ENCODE measurements around the gene KDM5B. TPM values are rescaled to one million over a fixed set of nuclear protein-coding genes. Genes with fewer than 3 reads are reported as not detected.

The KDM5B gene
- total RNA-seq, 1 donor from 2014 or later, result 126 TPM

GRCh38 chr1:202843081-202843480, 34.9 kb upstream of the KDM5B start:
- H3K9me3 Mint-ChIP-seq (ENCODE audit: low read depth), result no peaks in the 10 kb centered on the region
- no peaks in the 10 kb centered on the region for H3K4me1 Mint-ChIP-seq (ENCODE audit: low read depth)
- DNase-seq (ENCODE audit: low spot score), result no peak
- no peak overlapping the region for H3K27ac Mint-ChIP-seq (ENCODE audit: unreplicated experiment)
- H3K27me3 Mint-ChIP-seq (ENCODE audit: low read depth), result peaks cover 4% of the 10 kb centered on the region
- no peaks in the 10 kb centered on the region for H3K36me3 Mint-ChIP-seq (ENCODE audit: low read depth)
- no peak for TF ChIP-seq CTCF (IDR thresholded peaks at IDR 0.05)
- H3K4me3 Mint-ChIP-seq (ENCODE audit: unreplicated experiment), result no peak overlapping the region

GRCh38 chr1:202837746-202838262, 29.6 kb upstream of the KDM5B start:
- DNase-seq (ENCODE audit: low spot score), result no peak
- Mint-ChIP-seq H3K27ac (ENCODE audit: unreplicated experiment) (no peak overlapping the region), H3K36me3 (ENCODE audit: low read depth) (no peaks in the 10 kb centered on the region), H3K4me1 (ENCODE audit: low read depth) (no peaks in the 10 kb centered on the region), H3K4me3 (ENCODE audit: unreplicated experiment) (no peak overlapping the region), H3K27me3 (ENCODE audit: low read depth) (peaks cover 10% of the 10 kb centered on the region), H3K9me3 (ENCODE audit: low read depth) (no peaks in the 10 kb centered on the region)
- TF ChIP-seq CTCF (IDR thresholded peaks at IDR 0.05), result no peak

GRCh38 chr1:202836623-202837403, 28.6 kb upstream of the KDM5B start:
- DNase-seq (ENCODE audit: low spot score), result no peak
- H3K4me1 Mint-ChIP-seq (ENCODE audit: low read depth), result no peaks in the 10 kb centered on the region
- no peak for TF ChIP-seq CTCF (IDR thresholded peaks at IDR 0.05)
- H3K4me3 Mint-ChIP-seq (ENCODE audit: unreplicated experiment), result no peak overlapping the region
- no peaks in the 10 kb centered on the region for H3K36me3 Mint-ChIP-seq (ENCODE audit: low read depth)
- H3K9me3 Mint-ChIP-seq (ENCODE audit: low read depth), result no peaks in the 10 kb centered on the region
- no peak overlapping the region for H3K27ac Mint-ChIP-seq (ENCODE audit: unreplicated experiment)
- H3K27me3 Mint-ChIP-seq (ENCODE audit: low read depth), result peaks cover 10% of the 10 kb centered on the region

- TF ChIP-seq CTCF (IDR thresholded peaks at IDR 0.05), result no peak
- no peak overlapping the region for H3K4me3 Mint-ChIP-seq (ENCODE audit: unreplicated experiment)
- DNase-seq (ENCODE audit: low spot score), result no peak
- H3K4me1 Mint-ChIP-seq (ENCODE audit: low read depth), result no peaks in the 10 kb centered on the region
- no peak overlapping the region for H3K27ac Mint-ChIP-seq (ENCODE audit: unreplicated experiment)
- peaks cover 10% of the 10 kb centered on the region for H3K27me3 Mint-ChIP-seq (ENCODE audit: low read depth)
- H3K36me3 Mint-ChIP-seq (ENCODE audit: low read depth), result no peaks in the 10 kb centered on the region
- no peaks in the 10 kb centered on the region for H3K9me3 Mint-ChIP-seq (ENCODE audit: low read depth)
These were observed 27.4 kb upstream of the KDM5B start for GRCh38 chr1:202835548-202836072.

- no peak overlapping the region for H3K4me3 Mint-ChIP-seq (ENCODE audit: unreplicated experiment)
- H3K36me3 Mint-ChIP-seq (ENCODE audit: low read depth), result no peaks in the 10 kb centered on the region
- H3K27ac Mint-ChIP-seq (ENCODE audit: unreplicated experiment), result no peak overlapping the region
- H3K27me3 Mint-ChIP-seq (ENCODE audit: low read depth), result peaks cover 10% of the 10 kb centered on the region
- no peak for DNase-seq (ENCODE audit: low spot score)
- no peak for TF ChIP-seq CTCF (IDR thresholded peaks at IDR 0.05)
- no peaks in the 10 kb centered on the region for H3K4me1 Mint-ChIP-seq (ENCODE audit: low read depth)
- H3K9me3 Mint-ChIP-seq (ENCODE audit: low read depth), result no peaks in the 10 kb centered on the region
These were observed 26.7 kb upstream of the KDM5B start for GRCh38 chr1:202834771-202835547.

Data from chondrocyte (in vitro differentiated cells).